Activated CD4-positive, alpha-beta T cell treated with anti-CD3 and anti-CD28 coated beads, Interleukin-2, amount 50 U/mL, for 4 hours (primary cell): ENCODE measurements around the gene MGRN1.
A peak's percentile ranks its signal among the peaks of the same experiment; 100 is the strongest.

Experiments
- DNase-seq, 2 experiments: peaks; one replicate each; pipeline ENCODE4 v3.0.0-alpha.2; 2020

The MGRN1 gene

DNA sequence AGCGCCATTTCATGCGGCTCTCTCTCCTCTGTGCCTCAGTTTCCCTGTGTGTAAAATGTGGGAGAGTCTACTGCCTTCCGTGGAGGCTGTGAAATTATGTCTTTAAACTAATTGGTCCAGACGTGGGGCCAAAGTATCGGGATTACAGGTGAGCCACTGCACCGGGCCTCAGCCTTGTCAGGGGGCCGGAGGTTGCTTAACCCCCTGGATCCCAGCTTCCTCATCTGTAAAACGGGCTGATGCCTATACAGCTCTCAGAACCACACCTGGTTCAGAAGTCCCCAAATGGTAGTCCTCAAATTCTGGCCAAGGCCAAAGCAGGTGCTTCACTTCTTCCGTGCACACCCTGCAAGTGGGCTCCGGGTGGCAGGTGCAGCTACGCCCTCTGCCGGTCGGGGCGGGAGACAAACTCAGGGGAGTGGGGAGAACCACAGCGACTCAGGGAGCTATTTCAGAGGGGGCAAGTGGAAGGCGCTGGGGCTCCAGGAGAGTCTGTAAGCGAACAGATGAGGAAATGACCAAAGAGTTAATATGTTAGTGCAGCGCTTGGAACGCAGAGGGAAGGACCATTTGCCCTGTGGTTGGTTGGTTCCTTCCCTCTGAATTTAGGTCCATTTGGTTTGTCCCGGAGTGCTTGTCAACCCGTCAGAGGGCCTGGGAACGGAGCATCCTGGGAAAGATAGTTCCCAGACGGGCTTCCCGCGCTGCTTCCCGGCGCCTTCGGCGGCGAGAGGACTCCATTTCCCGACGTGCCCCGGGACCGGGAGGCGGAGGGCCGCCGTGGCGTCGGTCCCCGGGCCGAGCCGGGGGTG is at the start of gene MGRN1:
MGRN1 (plus strand) TSS at position 812 of the 812 bp plus-strand sequence. CDS start 135 bp downstream, outside the sequence.
- DNase-seq: peak; percentile 89 to 90

DNA sequence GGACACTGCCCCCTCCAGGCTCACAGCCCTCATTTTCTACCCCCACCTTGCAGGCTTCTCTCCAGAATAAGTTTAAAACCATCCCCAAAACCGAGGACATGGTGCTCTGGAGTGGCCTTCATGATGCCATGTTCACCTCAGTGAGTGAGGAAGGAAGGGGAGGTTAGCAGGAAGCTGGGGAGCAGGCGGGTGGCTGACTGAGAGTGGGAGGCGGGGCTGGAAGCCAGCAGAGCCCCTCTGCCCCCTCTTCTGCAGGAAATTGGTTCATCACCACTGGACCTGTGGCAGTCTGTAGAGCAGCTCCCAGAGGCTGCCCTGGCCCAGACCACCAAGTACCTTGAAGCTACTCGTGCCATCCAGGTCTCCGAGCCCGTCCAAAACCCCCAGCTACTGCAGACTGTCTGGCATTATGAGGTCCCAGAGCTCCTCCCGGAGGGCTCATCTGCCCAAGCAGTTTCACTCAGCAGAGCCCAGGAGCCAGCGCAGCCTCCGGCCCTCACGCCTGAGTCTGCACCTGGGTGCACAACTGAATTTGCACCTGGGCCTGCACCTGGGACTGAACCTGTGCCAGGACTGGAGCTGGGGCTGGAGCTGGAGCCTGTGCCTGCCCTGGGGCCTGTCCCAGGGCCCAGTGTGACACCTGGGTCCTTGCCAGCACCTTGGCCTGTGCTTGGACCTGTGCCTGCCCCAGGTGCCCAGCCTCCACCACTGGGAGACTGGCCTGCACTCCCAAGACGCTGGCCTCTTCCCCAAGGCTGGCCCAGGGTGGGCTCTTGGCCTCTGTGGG is 49.5 kb upstream of the MGRN1 start:
- DNase-seq: no peak

DNA sequence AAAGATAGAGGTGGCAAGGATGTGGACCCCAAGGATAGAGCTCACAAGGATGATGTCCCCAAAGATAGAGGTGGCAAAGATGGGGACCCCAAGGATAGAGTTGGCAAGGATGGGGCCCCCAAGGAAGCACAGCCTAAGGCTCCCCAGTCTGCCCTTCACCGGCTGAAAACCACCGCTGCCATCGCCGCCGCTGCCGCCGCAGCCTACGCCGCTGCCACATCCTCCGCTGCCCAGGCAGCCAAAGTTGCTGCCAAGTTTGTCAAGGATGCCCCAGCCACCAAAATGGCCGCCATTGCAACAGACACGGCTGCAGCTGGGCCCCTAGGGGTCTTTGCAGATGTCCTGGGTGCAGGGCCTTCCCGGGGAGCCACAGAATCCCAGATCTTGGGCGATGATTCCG is 48.6 kb upstream of the MGRN1 start:
- no peak for DNase-seq

DNA sequence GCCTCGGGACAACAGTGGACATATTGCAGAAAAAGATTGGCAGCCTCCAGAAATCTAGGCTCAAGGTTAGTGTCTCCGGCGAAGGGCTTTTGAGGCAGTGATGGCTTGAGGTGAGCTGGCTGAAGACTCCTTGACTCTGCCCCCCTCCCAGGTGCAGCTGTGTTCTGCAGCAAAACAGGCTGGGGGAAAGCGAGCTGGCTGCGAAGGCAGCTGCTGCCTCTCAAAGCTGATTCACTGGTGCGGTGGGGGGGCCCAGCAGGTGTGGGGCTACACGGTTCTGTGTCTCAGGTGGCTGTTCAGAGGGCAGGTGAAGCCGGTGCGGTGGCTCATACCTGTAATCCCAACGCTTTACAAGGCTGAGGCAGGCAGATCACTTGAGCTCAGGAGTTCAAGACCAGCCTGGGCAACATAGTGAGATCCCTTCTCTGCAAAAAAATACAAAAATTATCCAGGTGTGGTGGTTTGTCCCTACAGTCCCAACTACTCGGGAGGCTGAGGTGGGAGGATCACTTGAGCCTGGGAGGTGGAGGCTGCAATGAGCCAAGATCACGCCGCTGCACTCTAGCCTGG is 45.6 kb upstream of the MGRN1 start:
- no peak for DNase-seq

DNA sequence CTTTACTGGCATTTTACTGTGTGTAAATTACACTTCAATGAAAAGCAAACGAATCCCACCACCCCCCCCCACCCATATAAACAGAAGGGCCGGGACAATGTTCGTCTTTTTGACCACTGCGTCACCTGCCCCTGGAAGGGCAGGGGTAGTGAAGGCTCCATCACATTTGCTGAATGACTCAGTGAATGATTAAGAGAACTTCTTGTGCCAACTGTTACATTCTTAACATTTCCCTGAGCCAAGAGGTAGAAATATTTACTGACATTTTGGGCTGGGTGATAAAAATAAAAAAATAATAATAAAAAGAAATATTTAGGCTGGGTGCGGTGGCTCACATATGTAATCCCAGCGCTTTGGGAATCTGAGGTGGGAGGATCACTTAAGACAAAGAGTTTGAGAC is 44.4 kb upstream of the MGRN1 start:
- no peak for DNase-seq

DNA sequence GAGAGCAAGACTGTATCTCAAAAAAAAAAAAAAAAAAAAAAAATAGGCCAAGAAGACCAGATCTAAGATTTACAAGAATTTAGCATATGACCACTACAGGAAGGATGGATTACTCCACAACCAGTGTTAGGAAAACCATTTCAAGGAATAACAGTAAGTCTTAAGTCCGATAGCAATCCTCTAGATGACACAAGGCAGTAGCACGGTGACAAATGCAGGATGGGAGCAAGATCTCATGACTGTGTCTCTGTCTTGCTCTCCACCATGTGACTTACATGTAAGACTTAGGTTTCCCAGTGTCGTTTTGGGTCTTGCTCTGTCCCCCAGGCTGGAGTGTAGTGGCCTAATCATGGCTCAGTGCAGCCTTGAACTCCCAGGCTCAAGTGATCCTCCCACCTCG is 40.7 kb upstream of the MGRN1 start:
- no peak for DNase-seq

DNA sequence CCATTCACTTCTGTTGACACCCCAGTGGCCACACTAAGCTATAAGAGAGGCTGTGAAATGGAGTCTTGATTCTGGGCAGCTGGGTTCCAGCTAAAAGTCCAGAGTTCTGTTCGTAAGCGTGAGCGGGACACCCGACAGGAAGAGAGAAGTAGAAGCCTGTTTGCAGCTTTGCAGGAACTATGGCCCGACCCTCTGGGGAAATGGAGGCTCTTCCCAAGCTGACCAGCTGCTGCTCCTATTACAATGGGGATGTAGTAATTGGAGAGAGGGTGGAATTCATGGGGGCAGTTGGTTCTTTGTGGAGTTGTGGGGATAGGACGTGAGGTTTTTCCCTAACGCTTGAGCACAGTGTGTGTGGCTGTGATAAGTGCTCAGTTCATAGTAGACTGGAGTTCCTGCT is 38.3 kb upstream of the MGRN1 start:
- no peak for DNase-seq

DNA sequence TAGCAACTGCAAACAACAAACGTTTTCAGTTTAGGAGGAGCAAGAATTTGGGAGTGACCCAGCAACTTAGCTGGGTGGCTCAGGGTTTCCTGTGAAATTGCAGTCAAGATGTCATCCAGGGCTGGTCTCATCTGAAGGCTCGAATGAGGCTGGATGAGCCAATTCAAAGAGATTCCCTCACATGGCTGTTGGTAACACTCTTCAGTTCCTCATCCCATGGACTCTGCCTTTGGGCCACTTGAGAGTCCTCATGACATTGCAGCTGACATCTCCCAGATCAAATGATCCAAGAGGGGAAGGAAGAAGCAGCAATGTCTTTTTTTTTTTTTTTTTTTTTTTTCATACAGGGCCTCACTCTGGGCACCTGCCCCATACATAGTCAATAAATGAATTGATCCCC is 36.2 kb upstream of the MGRN1 start:
- no peak for DNase-seq

DNA sequence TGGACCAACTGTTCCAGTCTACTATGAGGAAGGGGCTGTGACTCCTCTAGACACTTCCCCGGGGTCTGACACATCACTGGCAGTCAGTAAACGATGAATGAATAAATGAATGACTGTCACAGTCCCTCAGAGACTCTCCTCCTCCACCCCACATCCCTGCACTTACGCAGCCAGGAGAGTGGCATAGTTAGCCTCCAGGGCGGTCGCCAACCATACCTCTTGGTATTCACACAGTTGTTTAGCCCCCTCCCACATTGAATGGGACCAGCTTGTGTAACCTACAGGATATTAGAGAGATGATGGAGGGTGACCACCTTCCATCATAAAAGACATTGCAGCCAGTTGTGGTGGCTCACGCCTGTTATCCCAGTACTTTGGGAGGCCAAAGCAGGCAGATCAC is 35.7 kb upstream of the MGRN1 start:
- no peak for DNase-seq

DNA sequence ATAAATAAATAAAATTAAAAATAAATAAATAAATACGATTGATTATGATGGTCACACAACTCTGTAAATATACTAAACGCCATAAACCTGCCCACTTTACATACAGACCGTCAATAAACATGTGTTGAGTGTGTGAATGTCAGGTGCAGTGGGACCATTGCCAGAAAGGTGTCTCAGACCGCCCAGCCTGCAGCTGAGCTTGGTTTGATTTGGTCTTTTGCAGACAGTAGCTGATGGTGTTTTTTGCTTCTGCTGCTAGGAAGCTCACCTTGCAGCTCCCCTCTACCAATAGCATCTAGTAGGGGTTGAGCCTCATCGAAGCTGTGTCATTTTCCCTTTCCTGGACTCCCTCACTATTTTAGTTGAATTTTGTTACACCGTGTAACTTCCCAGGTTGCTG is 33.4 kb upstream of the MGRN1 start:
- DNase-seq: no peak

DNA sequence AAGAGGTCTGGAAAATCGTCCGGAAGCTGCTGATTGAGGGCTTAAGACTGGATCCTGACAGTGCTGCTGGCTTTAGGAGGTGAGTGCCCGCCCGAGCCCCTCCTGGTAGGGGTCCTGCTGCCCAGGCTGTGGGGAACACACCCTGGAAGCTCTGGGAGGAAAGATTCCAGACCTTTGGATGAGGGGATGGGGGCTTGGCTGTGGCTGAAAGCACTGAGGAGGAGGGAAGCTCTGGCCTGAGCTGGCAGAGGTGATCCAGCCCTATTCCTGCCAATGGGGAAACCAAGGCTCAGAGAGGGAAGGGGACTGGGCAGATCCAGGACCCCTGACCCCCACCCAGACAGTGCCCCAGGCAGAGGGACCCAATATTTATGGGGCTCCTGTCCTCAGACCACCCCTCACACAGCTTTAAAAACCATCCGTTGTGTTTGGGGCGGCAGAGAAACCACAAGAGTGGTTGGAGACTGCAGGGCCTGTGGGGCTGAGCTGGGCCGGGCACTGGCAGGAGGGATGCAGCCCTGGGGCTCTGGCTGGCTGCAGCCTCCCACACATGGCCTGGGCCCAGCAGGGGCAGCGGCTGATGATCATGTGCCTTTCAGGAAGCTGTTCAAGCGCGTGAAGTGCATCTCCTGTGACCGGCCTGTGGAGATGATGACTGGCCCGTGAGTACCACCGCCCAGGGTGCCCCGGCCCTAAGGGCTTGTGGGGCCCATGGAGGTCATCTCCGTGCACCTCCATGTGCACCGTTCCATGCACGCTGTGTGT is 32.7 kb upstream of the MGRN1 start:
- no peak for DNase-seq

DNA sequence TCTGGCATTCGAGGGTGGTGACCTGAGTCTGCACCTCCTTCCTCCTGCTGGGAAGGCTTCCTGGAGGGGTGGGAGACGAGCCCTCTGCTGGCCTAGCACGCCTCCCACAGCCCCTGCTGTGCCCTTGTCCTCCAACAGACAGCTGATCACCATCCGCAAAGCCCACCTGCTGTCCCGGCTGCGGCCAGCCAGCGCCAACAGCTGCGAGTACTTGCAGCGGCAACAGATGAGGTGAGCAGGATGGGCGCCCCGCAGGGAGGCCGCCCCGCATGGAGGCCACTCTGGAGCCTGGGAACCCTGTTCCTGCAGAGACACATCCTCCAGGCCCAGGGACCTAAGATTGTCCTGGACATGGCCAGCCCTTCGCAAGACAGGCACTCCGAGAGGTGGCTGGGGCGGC is 31.5 kb upstream of the MGRN1 start:
- DNase-seq: no peak

DNA sequence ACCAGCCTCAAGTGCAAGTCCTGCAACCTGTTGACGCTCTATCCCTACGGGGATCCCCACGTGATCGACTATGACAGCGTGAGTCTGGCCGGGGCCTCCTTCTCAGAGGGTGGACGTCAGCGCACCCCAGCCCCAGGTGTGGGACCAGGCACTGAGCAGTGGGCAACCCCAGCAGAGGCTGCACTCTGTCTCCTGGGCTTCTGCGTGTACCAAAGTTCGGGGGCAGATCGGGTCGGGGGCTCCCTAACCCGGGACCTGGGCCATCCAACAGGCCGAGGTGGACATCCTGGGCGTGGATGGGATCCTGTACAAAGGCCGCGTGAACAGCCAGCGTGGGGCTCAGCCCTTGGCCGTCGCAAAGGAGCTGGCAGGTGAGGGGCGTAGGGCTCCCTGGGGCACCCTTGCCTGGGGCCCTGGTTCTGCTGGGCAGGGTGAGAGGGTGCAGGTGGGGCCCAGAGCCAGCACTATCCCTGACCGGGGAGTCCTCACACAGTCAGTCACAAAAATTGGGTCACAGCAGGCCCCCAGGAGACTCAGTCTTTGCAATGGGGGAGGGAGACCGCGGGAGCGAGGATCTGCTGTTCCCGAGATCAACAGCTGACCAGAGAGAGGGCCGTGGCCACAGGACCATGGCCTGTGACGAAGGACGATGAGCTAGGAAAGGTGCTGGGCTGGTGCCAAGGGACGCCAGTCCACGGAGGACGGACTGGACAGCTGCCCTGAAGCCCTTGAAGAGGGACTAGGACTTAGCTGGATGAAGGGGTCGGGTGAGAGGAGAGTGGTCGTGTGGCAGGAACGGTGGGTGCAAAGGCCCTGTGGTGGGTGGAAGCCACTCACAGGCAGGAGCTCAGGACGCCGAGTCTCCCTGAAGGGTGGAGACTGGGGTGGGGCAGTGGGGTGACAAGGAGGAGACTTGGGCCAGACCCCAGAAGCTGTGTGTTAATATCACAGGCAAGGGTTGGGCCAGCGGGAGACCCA is 29.9 kb upstream of the MGRN1 start:
- DNase-seq: no peak

DNA sequence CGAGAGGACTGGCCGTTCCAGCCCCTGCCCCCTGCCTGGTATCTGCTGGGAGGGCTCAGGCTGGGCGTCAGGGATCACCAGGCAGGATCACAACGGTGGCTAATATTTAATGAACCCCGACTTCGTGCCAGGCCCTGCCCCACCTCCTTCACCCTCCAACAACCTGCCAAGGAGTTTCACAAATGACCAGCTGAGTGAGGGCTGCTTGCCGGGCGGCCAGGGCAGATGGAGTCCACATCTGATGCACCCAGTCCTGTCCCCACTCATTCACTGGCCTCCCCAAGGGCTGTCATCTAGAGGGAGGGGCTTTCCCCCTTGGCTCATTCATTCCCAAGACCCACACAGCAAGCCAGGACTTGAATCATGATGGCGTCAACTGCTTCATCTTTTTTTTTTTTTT is 27.5 kb upstream of the MGRN1 start:
- no peak for DNase-seq

DNA sequence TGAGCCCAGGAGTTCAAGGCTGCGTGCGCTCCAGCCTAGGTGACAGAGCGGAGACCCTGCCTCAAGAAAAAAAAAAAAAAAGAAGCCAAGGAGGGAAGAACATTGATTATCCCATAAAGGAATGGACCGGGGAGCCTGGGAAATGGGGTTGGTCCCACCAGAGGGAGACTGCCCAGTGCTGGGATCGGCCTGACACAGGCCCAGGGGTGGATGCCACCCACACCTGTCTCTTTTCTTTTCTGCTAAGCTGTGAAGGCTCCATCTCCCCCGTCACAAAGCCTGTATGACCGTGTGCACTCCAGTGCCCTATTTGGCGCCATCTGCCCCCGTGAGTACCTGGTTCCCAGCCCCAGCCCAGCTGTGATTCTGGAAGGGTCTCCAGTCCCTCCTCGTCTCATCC is 25.6 kb upstream of the MGRN1 start:
- no peak for DNase-seq

DNA sequence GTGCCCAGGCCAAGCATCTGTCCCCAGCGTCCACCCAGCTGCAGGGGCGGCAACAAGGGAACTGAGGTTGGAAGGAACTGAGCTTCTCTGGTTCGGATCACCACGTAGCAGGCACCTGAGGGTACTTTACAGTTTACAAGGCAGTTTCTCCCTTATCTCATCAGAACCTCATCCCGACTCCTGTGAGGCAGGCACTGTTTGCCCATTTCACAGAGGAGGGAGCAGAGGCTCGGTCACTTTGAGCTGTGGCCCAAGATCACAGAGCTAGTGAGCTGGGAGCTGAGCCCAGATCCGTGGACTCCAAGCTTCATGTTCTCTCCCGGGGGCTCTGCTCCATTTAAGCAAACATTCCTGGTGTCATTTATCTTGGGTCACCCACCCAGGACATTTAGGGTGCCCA is 25.1 kb upstream of the MGRN1 start:
- DNase-seq: no peak

DNA sequence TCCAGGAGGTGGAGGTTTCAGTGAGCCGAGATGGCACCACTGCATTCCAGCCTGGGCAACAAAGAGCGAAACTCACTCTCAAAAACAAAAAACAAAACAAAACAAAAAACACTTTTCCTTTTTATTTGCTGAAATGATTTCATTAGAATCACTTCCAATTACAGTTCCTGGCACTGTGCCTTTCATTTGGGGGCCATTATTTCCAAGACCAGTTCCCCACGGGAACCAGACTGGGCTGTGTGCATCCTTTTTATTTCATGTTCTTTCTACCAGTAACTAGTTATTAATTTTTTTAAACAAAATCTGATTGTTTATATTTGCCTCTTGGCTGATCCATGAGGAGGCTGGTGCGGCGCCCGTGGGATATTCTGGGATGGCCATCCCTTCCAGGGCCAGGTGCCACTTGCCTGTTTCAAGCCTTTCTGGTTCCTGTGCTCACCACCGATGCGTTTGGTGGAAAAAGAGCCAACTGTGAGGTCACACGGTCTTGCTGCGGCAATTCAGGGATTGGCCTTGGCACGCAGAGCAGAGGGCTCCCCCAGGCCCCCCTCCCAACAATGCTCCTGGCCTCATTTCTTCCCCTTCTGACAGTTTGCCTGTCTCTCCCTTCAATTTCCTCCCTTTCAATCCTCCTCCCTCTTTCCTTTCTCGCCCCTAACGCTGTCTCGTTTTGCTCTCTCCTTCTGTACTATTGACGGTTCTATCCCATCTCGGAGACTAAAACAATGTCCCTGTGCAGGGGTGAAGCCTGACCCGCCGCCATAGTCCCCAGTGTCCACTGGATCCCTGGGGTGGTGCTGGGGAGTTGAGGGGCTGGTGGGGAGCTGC is 23.4 kb upstream of the MGRN1 start:
- no peak for DNase-seq

DNA sequence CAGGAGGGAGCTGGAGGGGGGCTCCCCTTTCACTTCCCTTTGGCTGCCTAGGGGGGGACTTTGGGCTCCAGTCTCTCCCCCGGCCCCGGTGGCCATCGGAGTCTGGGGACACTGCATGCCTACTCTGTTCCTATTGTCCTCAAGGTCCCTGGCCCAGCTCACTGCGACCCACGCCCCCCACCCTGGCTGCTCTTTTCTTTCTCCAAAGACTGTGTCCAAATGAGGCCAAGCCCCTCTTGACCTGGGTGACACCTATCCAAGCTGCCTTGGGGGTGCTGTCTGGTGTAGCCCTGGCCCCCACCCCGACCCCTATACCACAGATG is 22.8 kb upstream of the MGRN1 start:
- no peak for DNase-seq

DNA sequence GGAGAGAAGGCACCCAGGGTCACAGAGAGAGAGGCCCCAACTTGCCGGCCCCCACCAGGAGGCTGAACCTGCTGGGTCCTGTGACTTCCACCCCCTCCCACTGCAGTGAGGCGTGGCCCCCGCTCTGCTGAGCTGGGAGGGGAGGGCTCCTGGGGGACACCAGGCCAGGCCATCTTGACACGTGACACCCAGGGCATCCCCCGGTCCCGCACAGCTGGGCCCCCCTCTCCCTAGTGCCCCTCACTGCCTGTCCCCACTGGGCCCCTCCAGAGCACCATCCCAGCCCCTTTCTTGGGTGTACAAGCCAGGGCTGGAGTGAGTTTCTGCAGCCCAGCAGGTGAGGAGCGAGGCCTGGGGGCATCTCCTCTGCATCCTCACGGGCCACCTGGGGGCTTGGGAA is 22.3 kb upstream of the MGRN1 start:
- DNase-seq: no peak

DNA sequence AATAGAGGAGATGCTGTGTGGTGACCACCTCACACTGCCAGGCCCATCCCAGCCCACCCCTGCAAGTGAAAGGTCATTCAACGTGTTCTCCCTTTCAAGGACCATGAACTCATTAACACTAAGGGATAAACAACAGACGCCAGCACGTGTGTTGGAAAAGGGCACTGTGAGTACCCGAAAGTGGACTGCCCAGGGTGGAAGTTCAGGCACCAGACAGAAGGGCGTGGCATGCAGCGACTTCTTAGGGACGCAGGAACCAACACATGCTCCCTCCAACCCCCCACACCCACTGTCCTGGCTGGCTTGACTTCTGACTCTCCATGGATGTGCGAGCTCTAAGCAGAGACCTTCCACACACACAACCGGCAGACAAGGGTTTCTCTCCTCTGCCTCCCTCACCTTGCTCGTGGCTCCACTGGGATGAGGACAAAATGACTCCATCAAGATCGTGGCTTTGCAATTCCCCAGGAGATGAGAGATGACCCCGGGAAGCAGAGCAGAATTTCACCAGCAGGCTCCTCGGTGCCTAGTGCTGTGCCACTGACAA is 20.9 kb upstream of the MGRN1 start:
- DNase-seq: no peak

DNA sequence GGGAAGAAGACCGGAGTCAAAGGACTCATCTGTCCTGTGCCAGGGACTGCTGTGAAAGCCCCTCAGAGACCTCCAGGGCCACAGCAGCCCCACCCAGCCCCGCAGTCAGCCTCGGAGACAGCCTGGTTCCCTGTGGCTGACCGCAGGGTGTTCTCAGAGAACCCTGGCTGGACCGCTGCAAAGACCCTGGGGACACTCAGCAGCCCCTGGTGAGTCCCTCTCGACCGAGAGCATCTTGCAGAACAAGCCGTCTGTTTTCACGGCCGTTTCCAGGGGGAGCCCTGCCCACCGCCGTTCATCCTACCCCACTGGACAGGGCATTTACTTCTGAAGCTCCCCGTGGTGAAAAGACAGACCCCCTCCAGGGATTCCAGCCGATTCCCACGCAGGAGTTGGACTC is 20.2 kb upstream of the MGRN1 start:
- no peak for DNase-seq
